DMS153 treated with DMSO at 0.1 percent for 48 hours (cell line): Measurements from ENCODE around the gene GPR65.
"Not testable (repeated sequence)": the region's sequence is repeated elsewhere in the genome, so short reads cannot be mapped to it uniquely, and the experiment has no call there.

Source experiments
- DNase-seq: peaks from one replicate; lab custom pipeline; 2025; ENCODE audit not compliant: unreplicated experiment; lab: John Stamatoyannopoulos, UW

The GPR65 gene

GRCh38 chr14:88003425-88003824 lies 1.5 kb upstream of the GPR65 start:
- no peak for DNase-seq

GRCh38 chr14:88004506-88005036 lies 364 bp upstream of the GPR65 start:
- no peak for DNase-seq

GRCh38 chr14:88005978-88006851 lies 1.3 kb downstream of the GPR65 start:
- DNase-seq, result no peak

GRCh38 chr14:88007608-88008007 lies 2.7 kb downstream of the GPR65 start:
- no peak for DNase-seq

- no peak for DNase-seq
These were observed 3.3 kb downstream of the GPR65 start for GRCh38 chr14:88008039-88008742.

- no peak for DNase-seq
These were observed 4.6 kb downstream of the GPR65 start for GRCh38 chr14:88009486-88009885.

GRCh38 chr14:88010331-88010730 lies 5.4 kb downstream of the GPR65 start:
- no peak for DNase-seq

GRCh38 chr14:88012495-88012894 lies 7.6 kb downstream of the GPR65 start:
- no peak for DNase-seq

GRCh38 chr14:88013750-88014349 lies 8.9 kb downstream of the GPR65 start:
- peak; percentile 73 for DNase-seq

GRCh38 chr14:88016768-88017167 lies 11.8 kb downstream of the GPR65 start:
- no peak for DNase-seq

GRCh38 chr14:88017535-88017934 lies 12.6 kb downstream of the GPR65 start:
- no peak for DNase-seq

GRCh38 chr14:88023658-88024187 lies 18.8 kb downstream of the GPR65 start:
- no peak for DNase-seq

- DNase-seq, result not testable (repeated sequence)
These were observed 19.5 kb downstream of the GPR65 start for GRCh38 chr14:88024252-88025086.

- no peak for DNase-seq
These were observed 20.4 kb downstream of the GPR65 start for GRCh38 chr14:88025313-88025712.

GRCh38 chr14:88026890-88027289 lies 22.0 kb downstream of the GPR65 start:
- DNase-seq, result no peak

GRCh38 chr14:88029500-88029899 lies 24.6 kb downstream of the GPR65 start:
- no peak for DNase-seq

- DNase-seq, result no peak
These were observed 25.1 kb downstream of the GPR65 start for GRCh38 chr14:88030079-88030478.

- DNase-seq, result no peak
These were observed 26.0 kb downstream of the GPR65 start for GRCh38 chr14:88030892-88031291.

- no peak for DNase-seq
These were observed 27.4 kb downstream of the GPR65 start for GRCh38 chr14:88032373-88032772.

GRCh38 chr14:88034076-88034475 lies 29.1 kb downstream of the GPR65 start:
- DNase-seq, result no peak
